ENCODE data around the gene PLCH1. TPM values are rescaled to one million over a fixed set of nuclear protein-coding genes. Genes with fewer than 3 reads are reported as not detected.

The PLCH1 gene
- polyA plus RNA-seq, 1 experiment = 0.06 TPM

DNA sequence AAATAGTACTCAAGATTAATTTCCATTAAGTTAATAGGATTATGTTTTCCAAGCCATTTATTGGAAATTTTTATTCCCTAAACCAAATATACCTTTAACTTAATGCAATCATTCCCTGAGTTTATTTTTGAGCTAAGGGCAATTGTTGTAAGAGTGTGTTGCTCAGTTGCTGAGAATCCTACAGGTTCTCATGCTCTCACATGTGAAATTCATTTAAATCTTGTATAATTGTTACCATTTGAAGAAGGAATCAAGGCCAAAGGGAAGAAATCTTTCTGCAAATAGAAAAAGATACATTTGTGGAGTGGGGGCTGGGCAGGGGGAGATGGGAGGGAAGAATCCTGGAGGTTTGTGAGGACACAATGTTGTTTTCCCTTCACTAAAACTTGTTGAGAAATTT is 248.7 kb downstream of the PLCH1 start:
- H3K27me3 ChIP-seq (ENCODE audit: control insufficient read depth, insufficient read depth, low read length) = no peaks in the 10 kb centered on the region
- ChIA-PET POLR2A (no interaction called here), CTCF (interaction anchor here (0.5 to 1.9 kb wide), 2 partner anchors 19 to 386 kb away, joined by 3 to 4 read pairs; no protein-coding TSS in a partner anchor)
- no peak for DNase-seq (ENCODE audit: low read depth)
- TF ChIP-seq, protein P1, sequence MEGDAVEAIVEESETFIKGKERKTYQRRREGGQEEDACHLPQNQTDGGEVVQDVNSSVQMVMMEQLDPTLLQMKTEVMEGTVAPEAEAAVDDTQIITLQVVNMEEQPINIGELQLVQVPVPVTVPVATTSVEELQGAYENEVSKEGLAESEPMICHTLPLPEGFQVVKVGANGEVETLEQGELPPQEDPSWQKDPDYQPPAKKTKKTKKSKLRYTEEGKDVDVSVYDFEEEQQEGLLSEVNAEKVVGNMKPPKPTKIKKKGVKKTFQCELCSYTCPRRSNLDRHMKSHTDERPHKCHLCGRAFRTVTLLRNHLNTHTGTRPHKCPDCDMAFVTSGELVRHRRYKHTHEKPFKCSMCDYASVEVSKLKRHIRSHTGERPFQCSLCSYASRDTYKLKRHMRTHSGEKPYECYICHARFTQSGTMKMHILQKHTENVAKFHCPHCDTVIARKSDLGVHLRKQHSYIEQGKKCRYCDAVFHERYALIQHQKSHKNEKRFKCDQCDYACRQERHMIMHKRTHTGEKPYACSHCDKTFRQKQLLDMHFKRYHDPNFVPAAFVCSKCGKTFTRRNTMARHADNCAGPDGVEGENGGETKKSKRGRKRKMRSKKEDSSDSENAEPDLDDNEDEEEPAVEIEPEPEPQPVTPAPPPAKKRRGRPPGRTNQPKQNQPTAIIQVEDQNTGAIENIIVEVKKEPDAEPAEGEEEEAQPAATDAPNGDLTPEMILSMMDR (IDR thresholded peaks at IDR 0.05; ENCODE audit: insufficient read depth, low read depth, low read length) = no peak
- no peaks in the 10 kb centered on the region for H3K36me3 ChIP-seq (ENCODE audit: control insufficient read depth, insufficient read depth, low read length)
- no peak overlapping the region for H3K4me3 ChIP-seq (ENCODE audit: low read depth, low read length)

DNA sequence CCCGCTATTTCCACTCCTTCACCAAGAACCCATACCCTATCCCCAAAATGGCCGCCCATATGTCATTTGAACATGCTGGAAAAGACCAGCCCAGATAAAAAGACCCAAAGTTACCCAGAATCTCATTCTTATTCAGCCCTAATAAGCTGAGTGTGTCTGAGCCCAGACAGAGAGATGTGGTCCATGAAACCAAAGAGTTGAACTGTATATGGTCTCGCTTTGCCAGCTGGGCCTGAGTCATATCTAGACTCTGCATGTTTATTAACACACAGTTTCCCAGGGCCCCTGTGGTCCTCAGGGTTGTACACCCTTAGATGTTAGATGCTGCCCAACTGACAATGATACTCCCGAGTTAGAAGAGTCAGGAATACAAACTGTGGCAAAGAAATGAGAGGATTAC is 249.5 kb downstream of the PLCH1 start:
- H3K27me3 ChIP-seq (ENCODE audit: control insufficient read depth, insufficient read depth, low read length) = no peaks in the 10 kb centered on the region
- POLR2A ChIA-PET = no interaction called here
- H3K4me3 ChIP-seq (ENCODE audit: low read depth, low read length) = no peak overlapping the region
- CTCF ChIA-PET = interaction anchor here (1.9 kb wide), 1 partner anchor 18 kb away, joined by 4 read pairs; no protein-coding TSS in a partner anchor
- TF ChIP-seq, protein P1 (IDR thresholded peaks at IDR 0.05; ENCODE audit: insufficient read depth, low read depth, low read length) = no peak
- no peaks in the 10 kb centered on the region for H3K36me3 ChIP-seq (ENCODE audit: control insufficient read depth, insufficient read depth, low read length)
- DNase-seq (ENCODE audit: low read depth) = no peak

DNA sequence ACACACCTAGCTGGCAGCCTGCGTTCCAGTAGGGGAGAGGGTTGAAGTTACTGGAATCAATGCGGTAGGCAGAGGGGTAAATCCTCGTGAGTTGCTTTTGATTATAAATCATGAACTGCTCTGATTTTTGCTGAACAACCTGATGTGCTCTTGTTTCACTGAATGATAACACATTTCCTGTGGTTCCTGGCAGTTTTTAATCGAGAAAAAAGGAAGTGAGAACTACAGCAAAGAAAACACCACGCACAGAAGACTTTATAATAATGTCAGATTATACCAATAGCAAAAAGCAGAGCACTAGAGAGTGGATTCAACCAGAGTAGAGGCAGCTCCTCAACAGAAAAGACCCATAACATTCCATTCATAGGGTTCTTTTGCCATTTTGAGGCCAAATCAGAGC is 250.5 kb downstream of the PLCH1 start:
- CTCF ChIA-PET = interaction anchor here (0.6 to 1.4 kb wide), 2 partner anchors 112 to 180 kb away, joined by 3 to 4 read pairs; no protein-coding TSS in a partner anchor

GRCh38 chr3:155492841-155493240 is 252.0 kb downstream of the PLCH1 start:
- TF ChIP-seq, protein P1 (IDR thresholded peaks at IDR 0.05; ENCODE audit: insufficient read depth, low read depth, low read length) = no peak
- Histone ChIP-seq H3K36me3 (ENCODE audit: control insufficient read depth, insufficient read depth, low read length) (no peaks in the 10 kb centered on the region), H3K4me3 (ENCODE audit: low read depth, low read length) (no peak overlapping the region), H3K27me3 (ENCODE audit: control insufficient read depth, insufficient read depth, low read length) (no peaks in the 10 kb centered on the region)
- no peak for DNase-seq (ENCODE audit: low read depth)
- ChIA-PET CTCF (interaction anchor here (0.9 to 1.6 kb wide), 2 partner anchors 8 to 209 kb away, joined by 3 read pairs; no protein-coding TSS in a partner anchor), POLR2A (no interaction called here)

More for the DNA sequence above, 250.5 kb downstream of the PLCH1 start:
- POLR2A ChIA-PET = no interaction called here
- Histone ChIP-seq H3K4me3 (ENCODE audit: low read depth, low read length) (no peak overlapping the region), H3K27me3 (ENCODE audit: control insufficient read depth, insufficient read depth, low read length) (no peaks in the 10 kb centered on the region), H3K36me3 (ENCODE audit: control insufficient read depth, insufficient read depth, low read length) (no peaks in the 10 kb centered on the region)
- TF ChIP-seq, protein P1 (IDR thresholded peaks at IDR 0.05; ENCODE audit: insufficient read depth, low read depth, low read length) = no peak
- DNase-seq (ENCODE audit: low read depth) = no peak

- H3K36me3 ChIP-seq (ENCODE audit: control insufficient read depth, insufficient read depth, low read length) = no peaks in the 10 kb centered on the region
- DNase-seq (ENCODE audit: low read depth) = no peak
- CTCF ChIA-PET = no interaction called here
- TF ChIP-seq, protein P1 (IDR thresholded peaks at IDR 0.05; ENCODE audit: insufficient read depth, low read depth, low read length) = no peak
- no peak overlapping the region for H3K4me3 ChIP-seq (ENCODE audit: low read depth, low read length)
- no peaks in the 10 kb centered on the region for H3K27me3 ChIP-seq (ENCODE audit: control insufficient read depth, insufficient read depth, low read length)
- POLR2A ChIA-PET = no interaction called here
These were observed 253.2 kb downstream of the PLCH1 start for GRCh38 chr3:155491696-155492095.

Data from BJ (cell line).